ENCODE data around the gene GPR85. TPM values are rescaled to one million over a fixed set of nuclear protein-coding genes. Genes with fewer than 3 reads are reported as not detected.

Gene GPR85
- total RNA-seq, 3 donors from 2014 or later, result 0.12 to 0.70 (median 0.57) TPM

DNA sequence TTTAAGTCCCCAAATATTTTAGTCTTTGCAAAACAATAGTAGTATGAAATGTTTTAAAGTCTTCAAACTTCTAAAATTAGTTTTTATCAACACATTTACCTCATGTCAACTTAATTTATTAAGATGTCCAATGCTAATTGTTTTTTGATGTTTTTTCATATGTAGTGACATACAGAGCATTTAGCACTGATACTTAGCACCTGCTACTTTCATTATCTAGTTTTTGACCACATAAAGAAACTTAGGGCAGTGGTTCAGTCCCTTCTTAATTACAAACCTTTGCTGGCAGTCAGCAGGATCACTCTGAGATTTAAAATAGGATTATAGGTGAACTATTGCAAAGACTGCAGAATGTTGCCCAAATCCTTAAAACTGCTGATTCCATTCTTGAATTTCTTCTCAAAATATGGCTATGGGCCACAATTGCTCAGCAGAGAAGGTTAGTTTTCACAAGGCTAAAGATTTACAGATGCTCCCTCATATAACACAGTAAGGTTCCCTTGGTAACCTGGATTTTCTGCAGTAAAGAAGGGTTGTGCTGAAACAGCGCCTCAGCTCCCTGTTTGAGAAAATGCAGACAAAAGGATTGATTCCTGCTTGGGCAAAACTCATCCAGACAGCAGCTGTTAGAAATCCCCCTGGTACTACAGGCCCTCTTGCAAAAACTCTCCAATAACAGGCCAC is 3.4 kb downstream of the GPR85 start:
- DNase-seq, result no peak
- intact Hi-C loops (cut with DNase I, micrococcal nuclease), result no loop called here
- H3K4me1 ChIP-seq (ENCODE audit: low read depth), result no peaks in the 10 kb centered on the region
- H3K4me3 ChIP-seq, result no peak overlapping the region
- H3K9me3 ChIP-seq, result no peaks in the 10 kb centered on the region
- no peak for ATAC-seq
- H3K36me3 ChIP-seq (ENCODE audit: low read depth), result no peaks in the 10 kb centered on the region
- TF ChIP-seq, protein P1, sequence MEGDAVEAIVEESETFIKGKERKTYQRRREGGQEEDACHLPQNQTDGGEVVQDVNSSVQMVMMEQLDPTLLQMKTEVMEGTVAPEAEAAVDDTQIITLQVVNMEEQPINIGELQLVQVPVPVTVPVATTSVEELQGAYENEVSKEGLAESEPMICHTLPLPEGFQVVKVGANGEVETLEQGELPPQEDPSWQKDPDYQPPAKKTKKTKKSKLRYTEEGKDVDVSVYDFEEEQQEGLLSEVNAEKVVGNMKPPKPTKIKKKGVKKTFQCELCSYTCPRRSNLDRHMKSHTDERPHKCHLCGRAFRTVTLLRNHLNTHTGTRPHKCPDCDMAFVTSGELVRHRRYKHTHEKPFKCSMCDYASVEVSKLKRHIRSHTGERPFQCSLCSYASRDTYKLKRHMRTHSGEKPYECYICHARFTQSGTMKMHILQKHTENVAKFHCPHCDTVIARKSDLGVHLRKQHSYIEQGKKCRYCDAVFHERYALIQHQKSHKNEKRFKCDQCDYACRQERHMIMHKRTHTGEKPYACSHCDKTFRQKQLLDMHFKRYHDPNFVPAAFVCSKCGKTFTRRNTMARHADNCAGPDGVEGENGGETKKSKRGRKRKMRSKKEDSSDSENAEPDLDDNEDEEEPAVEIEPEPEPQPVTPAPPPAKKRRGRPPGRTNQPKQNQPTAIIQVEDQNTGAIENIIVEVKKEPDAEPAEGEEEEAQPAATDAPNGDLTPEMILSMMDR (IDR thresholded peaks at IDR 0.05), result no peak

DNA sequence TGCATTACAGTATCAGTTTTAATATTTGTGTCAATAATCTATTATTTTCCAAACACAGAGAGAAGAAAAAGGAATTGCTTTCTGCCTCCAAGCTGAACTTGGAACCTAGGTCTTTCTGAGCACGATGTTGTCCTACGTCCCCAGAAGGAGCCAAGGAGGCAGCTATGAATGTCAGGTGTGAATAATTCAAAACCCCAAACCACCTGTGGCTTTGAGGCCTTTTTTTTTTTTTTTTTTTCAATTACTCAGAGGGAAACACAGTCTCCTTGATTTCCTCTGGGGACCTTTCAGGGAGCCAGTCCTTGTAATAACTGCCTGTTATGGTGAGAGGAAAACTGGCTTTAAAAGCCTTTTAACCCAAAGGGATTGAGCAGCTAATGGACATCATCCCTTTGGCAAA is 8.3 kb downstream of the GPR85 start:
- ATAC-seq (no peak), DNase-seq (no peak)
- no peaks in the 10 kb centered on the region for H3K9me3 ChIP-seq
- no peaks in the 10 kb centered on the region for H3K4me1 ChIP-seq (ENCODE audit: low read depth)
- H3K36me3 ChIP-seq (ENCODE audit: low read depth), result no peaks in the 10 kb centered on the region
- intact Hi-C loops (cut with DNase I, micrococcal nuclease), result no loop called here
- no peak overlapping the region for H3K4me3 ChIP-seq
- TF ChIP-seq, protein P1 (IDR thresholded peaks at IDR 0.05), result no peak

GRCh38 chr7:113076703-113077102 is 9.9 kb downstream of the GPR85 start:
- DNase-seq, result no peak
- Histone ChIP-seq H3K4me3 (no peak overlapping the region), H3K9me3 (no peaks in the 10 kb centered on the region), H3K4me1 (ENCODE audit: low read depth) (no peaks in the 10 kb centered on the region), H3K36me3 (ENCODE audit: low read depth) (no peaks in the 10 kb centered on the region)
- intact Hi-C loops (cut with DNase I, micrococcal nuclease), result no loop called here
- TF ChIP-seq, protein P1 (IDR thresholded peaks at IDR 0.05), result no peak
- no peak for ATAC-seq

GRCh38 chr7:113071465-113071864 is 15.2 kb downstream of the GPR85 start:
- Histone ChIP-seq H3K4me1 (ENCODE audit: low read depth) (no peaks in the 10 kb centered on the region), H3K36me3 (ENCODE audit: low read depth) (no peaks in the 10 kb centered on the region), H3K4me3 (no peak overlapping the region), H3K9me3 (no peaks in the 10 kb centered on the region)
- TF ChIP-seq, protein P1 (IDR thresholded peaks at IDR 0.05), result no peak
- peak in 1 of 3 donors; percentile 30 for DNase-seq
- intact Hi-C loops (cut with DNase I, micrococcal nuclease), result no loop called here
- no peak for ATAC-seq

- H3K36me3 ChIP-seq (ENCODE audit: low read depth), result no peaks in the 10 kb centered on the region
- no peaks in the 10 kb centered on the region for H3K4me1 ChIP-seq (ENCODE audit: low read depth)
- no peak for DNase-seq
- no peak for ATAC-seq
- no peak overlapping the region for H3K4me3 ChIP-seq
- intact Hi-C loops (cut with DNase I, micrococcal nuclease), result no loop called here
- no peaks in the 10 kb centered on the region for H3K9me3 ChIP-seq
- TF ChIP-seq, protein P1 (IDR thresholded peaks at IDR 0.05), result no peak
Measured at GRCh38 chr7:113062499-113062898, 24.1 kb downstream of the GPR85 start.

DNA sequence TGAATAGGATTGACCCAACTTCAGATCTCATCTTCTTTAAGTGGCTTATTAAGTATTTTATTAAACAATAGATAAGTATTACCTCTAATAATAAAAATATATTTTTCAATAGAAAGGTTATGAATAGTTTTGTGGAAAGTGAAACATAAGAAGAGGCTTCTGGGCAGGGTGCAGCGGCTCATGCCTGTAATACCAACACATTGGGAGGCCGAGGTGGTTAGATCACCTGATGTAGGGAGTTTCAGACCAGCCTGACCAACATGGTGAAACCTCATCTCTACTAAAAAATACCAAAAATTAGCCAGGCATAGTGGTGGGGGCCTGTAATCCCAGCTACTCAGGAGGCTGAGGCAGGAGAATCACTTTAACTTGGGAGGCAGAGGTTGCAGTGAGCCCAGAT is 26.5 kb downstream of the GPR85 start:
- Histone ChIP-seq H3K4me1 (ENCODE audit: low read depth) (no peaks in the 10 kb centered on the region), H3K9me3 (no peaks in the 10 kb centered on the region), H3K36me3 (ENCODE audit: low read depth) (no peaks in the 10 kb centered on the region), H3K4me3 (no peak overlapping the region)
- intact Hi-C loops (cut with DNase I, micrococcal nuclease), result no loop called here
- TF ChIP-seq, protein P1 (IDR thresholded peaks at IDR 0.05), result no peak
- ATAC-seq, result no peak
- DNase-seq, result no peak

Data from mucosa of descending colon (tissue), 3 donors.